ENCODE measurements around the gene NR1I2. TPM values are rescaled to one million over a fixed set of nuclear protein-coding genes. Genes with fewer than 3 reads are reported as not detected.

NR1I2 gene
- total and polyA plus RNA-seq, 2 donors (not counting 1 experiment from before 2014, with no cell fraction given): 0.30 to 0.52 TPM

DNA sequence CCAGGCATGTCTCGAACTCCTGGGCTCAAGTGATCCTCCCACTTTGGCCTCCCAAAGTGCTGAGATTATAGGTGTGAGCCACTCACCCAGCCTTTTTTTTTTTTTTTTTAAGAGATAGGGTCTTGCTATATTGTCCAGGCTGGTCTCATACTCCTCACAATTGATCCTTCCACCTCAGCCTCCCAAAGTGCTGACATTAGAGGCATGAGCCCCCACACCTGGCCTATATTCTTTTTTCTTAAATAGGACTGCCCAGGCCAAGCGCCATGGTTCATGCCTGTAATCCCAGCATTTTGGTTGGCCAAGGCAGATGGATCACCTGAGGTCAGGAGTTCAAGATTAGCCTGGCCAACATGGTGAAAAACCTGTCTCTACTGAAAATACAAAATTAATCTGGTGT lies 12.5 kb downstream of the NR1I2 start:
- H3K4me2 ChIP-seq (replicated peaks; ENCODE audit: low read depth, low read length, poor library complexity, severe bottlenecking): no peak overlapping the region
- Mint-ChIP-seq H3K27me3 (peaks cover 22% of the 10 kb centered on the region), H3K9me3 (ENCODE audit: insufficient read depth) (peaks cover 2% of the 10 kb centered on the region), H3K27ac (no peak overlapping the region), H3K4me1 (no peaks in the 10 kb centered on the region), H3K4me3 (no peak overlapping the region)
- ChIA-PET POLR2A (no interaction called here), CTCF (no interaction called here)
- no peaks in the 10 kb centered on the region for H4K20me1 ChIP-seq (ENCODE audit: control insufficient read depth, insufficient read depth, low read length, poor library complexity, severe bottlenecking)
- DNase-seq (no peak), ATAC-seq (ENCODE audit: low read depth) (no peak)
- H2AFZ ChIP-seq (ENCODE audit: insufficient read depth, low read depth, low read length, poor library complexity, severe bottlenecking): no peak overlapping the region
- no peak overlapping the region for H3K4me3 ChIP-seq (ENCODE audit: control extremely low read depth in 1 of 5, extremely low read depth in 1 of 5, insufficient read depth in 1 of 5, low read depth in 2 of 5, low read length in 4 of 5)
- H3K27me3 ChIP-seq (replicated peaks in 1 of 4; ENCODE audit: control extremely low read depth in 1 of 4, control insufficient read depth in 3 of 4, insufficient read depth in 4 of 4, low read length in 3 of 4): no peaks in the 10 kb centered on the region
- TF ChIP-seq EZH2 (IDR thresholded peaks at IDR 0.05; ENCODE audit: borderline replicate concordance, insufficient read depth, low read depth, low read length, poor library complexity, severe bottlenecking): no peak
- TF ChIP-seq, protein P1, sequence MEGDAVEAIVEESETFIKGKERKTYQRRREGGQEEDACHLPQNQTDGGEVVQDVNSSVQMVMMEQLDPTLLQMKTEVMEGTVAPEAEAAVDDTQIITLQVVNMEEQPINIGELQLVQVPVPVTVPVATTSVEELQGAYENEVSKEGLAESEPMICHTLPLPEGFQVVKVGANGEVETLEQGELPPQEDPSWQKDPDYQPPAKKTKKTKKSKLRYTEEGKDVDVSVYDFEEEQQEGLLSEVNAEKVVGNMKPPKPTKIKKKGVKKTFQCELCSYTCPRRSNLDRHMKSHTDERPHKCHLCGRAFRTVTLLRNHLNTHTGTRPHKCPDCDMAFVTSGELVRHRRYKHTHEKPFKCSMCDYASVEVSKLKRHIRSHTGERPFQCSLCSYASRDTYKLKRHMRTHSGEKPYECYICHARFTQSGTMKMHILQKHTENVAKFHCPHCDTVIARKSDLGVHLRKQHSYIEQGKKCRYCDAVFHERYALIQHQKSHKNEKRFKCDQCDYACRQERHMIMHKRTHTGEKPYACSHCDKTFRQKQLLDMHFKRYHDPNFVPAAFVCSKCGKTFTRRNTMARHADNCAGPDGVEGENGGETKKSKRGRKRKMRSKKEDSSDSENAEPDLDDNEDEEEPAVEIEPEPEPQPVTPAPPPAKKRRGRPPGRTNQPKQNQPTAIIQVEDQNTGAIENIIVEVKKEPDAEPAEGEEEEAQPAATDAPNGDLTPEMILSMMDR (IDR thresholded peaks at IDR 0.05): no peak
- no peaks in the 10 kb centered on the region for H3K79me2 ChIP-seq (ENCODE audit: control insufficient read depth, insufficient read depth, low read length)
- H3K9me3 ChIP-seq (ENCODE audit: control extremely low read depth in 1 of 3, control insufficient read depth in 2 of 3, insufficient read depth in 1 of 3, low read length in 2 of 3): peaks cover 0 to 2% (median 0%) of the 10 kb centered on the region in 3 donors
- no peak overlapping the region for H3K27ac ChIP-seq (ENCODE audit: low read length in 2 of 2)
- H3K4me1 ChIP-seq (ENCODE audit: control insufficient read depth in 2 of 2, insufficient read depth in 2 of 2, low read length in 2 of 2): no peaks in the 10 kb centered on the region
- no peak overlapping the region for H3K9ac ChIP-seq (ENCODE audit: low read length)
- no peaks in the 10 kb centered on the region for H3K36me3 ChIP-seq (replicated peaks in 1 of 2; ENCODE audit: control extremely low read depth in 1 of 2, control insufficient read depth in 1 of 2, extremely low read depth in 1 of 2, insufficient read depth in 2 of 2, low read length in 1 of 2)
- 100% methylated on average over 1 of the region's 2 CpGs for WGBS (ENCODE audit: insufficient coverage)
- intact Hi-C loops (cut with micrococcal nuclease): no loop called here

DNA sequence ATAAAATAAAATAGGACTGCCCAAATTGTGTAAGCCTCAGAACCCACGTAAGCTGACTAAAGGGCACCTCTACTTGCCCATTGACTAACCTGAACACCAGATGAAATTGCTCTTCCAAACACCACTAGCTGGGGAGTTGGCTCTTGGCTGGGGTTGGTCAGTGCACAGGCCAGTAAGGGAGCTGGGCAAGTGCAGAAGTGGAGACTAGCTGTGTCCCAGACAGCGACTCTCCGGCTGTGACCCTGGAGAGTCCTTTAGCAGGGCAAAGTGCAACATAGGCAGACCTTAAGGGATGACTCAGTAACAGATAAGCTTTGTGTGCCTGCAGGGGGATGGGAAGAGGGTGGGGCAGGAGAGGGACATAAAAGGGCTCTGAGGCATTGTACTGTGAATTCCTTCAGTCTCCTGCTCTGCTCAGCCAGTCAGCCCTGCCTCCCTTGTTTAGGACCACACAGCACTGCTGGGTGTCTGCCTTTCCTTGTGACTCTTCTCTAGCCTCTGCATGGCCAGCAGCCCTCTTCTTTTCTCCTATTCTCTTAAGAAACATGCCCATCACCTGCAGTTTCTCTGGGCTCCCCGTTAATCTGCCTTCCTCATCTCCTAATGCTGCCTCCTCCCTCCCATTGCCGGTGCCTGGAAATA lies 13.2 kb downstream of the NR1I2 start:
- no peaks in the 10 kb centered on the region for H4K20me1 ChIP-seq (ENCODE audit: control insufficient read depth, insufficient read depth, low read length, poor library complexity, severe bottlenecking)
- CTCF ChIA-PET: no interaction called here
- Mint-ChIP-seq H3K27ac (no peak overlapping the region), H3K4me1 (no peaks in the 10 kb centered on the region), H3K9me3 (ENCODE audit: insufficient read depth) (no peaks in the 10 kb centered on the region), H3K27me3 (peaks cover 22% of the 10 kb centered on the region), H3K4me3 (no peak overlapping the region)
- no peak overlapping the region for H3K4me2 ChIP-seq (replicated peaks; ENCODE audit: low read depth, low read length, poor library complexity, severe bottlenecking)
- H3K9me3 ChIP-seq (ENCODE audit: control extremely low read depth in 1 of 3, control insufficient read depth in 2 of 3, insufficient read depth in 1 of 3, low read length in 2 of 3): no peaks in the 10 kb centered on the region
- no peak overlapping the region for H3K9ac ChIP-seq (ENCODE audit: low read length)
- no peak overlapping the region for H3K27ac ChIP-seq (ENCODE audit: low read length in 2 of 2)
- 100% methylated on average over 4 of the region's 5 CpGs for WGBS (ENCODE audit: insufficient coverage)
- TF ChIP-seq, protein P1 (IDR thresholded peaks at IDR 0.05): no peak
- no peak for TF ChIP-seq EZH2 (IDR thresholded peaks at IDR 0.05; ENCODE audit: borderline replicate concordance, insufficient read depth, low read depth, low read length, poor library complexity, severe bottlenecking)
- ATAC-seq (ENCODE audit: low read depth): no peak
- no peaks in the 10 kb centered on the region for H3K79me2 ChIP-seq (ENCODE audit: control insufficient read depth, insufficient read depth, low read length)
- POLR2A ChIA-PET: no interaction called here
- no peaks in the 10 kb centered on the region for H3K4me1 ChIP-seq (ENCODE audit: control insufficient read depth in 2 of 2, insufficient read depth in 2 of 2, low read length in 2 of 2)
- no peak overlapping the region for H2AFZ ChIP-seq (ENCODE audit: insufficient read depth, low read depth, low read length, poor library complexity, severe bottlenecking)
- DNase-seq: no peak
- H3K4me3 ChIP-seq (ENCODE audit: control extremely low read depth in 1 of 5, extremely low read depth in 1 of 5, insufficient read depth in 1 of 5, low read depth in 2 of 5, low read length in 4 of 5): no peak overlapping the region
- no peaks in the 10 kb centered on the region for H3K36me3 ChIP-seq (replicated peaks in 1 of 2; ENCODE audit: control extremely low read depth in 1 of 2, control insufficient read depth in 1 of 2, extremely low read depth in 1 of 2, insufficient read depth in 2 of 2, low read length in 1 of 2)
- H3K27me3 ChIP-seq (replicated peaks in 1 of 4; ENCODE audit: control extremely low read depth in 1 of 4, control insufficient read depth in 3 of 4, insufficient read depth in 4 of 4, low read length in 3 of 4): no peaks in the 10 kb centered on the region
- intact Hi-C loops (cut with micrococcal nuclease): no loop called here

All from B cell (primary cell).